Measurements from ENCODE around the gene ALKBH5.
A peak's percentile ranks its signal among the peaks of the same experiment; 100 is the strongest.
"Not testable (repeated sequence)": the region's sequence is repeated elsewhere in the genome, so short reads cannot be mapped to it uniquely, and the experiment has no call there.

ALKBH5 gene

GRCh38 chr17:18203308-18203707 is 19.7 kb downstream of the ALKBH5 start:
- Histone ChIP-seq H2BK5ac (ENCODE audit: low read length) (no peak overlapping the region), H3K9ac (ENCODE audit: low read length) (no peak overlapping the region), H4K8ac (ENCODE audit: low read depth, low read length) (no peak overlapping the region), H3K4me2 (ENCODE audit: low read length) (no peak overlapping the region), H3K27ac (ENCODE audit: low read depth, low read length) (no peak overlapping the region), H4K5ac (ENCODE audit: low read length) (no peak overlapping the region), H2AK5ac (ENCODE audit: low read length) (no peak overlapping the region), H3K4me3 (ENCODE audit: low read length) (no peak overlapping the region), H3K36me3 (ENCODE audit: control insufficient read depth, insufficient read depth, low read length) (peaks cover 3% of the 10 kb centered on the region), H3K56ac (ENCODE audit: low read length) (no peak overlapping the region), H3K4ac (ENCODE audit: low read depth, low read length) (no peak overlapping the region), H2BK120ac (ENCODE audit: low read depth, low read length) (no peak overlapping the region), H3K18ac (ENCODE audit: low read length) (no peak overlapping the region), H3K23ac (ENCODE audit: low read length) (no peak overlapping the region), H3K27me3 (ENCODE audit: insufficient read depth, low read length, poor library complexity) (no peaks in the 10 kb centered on the region), H3K79me1 (ENCODE audit: low read length) (peaks cover 28% of the 10 kb centered on the region), H3K79me2 (ENCODE audit: control insufficient read depth, insufficient read depth, low read length) (peaks cover 16% of the 10 kb centered on the region), H3K4me1 (ENCODE audit: control insufficient read depth, low read depth, low read length) (no peaks in the 10 kb centered on the region), H2BK15ac (replicated peaks; ENCODE audit: low read depth) (no peak overlapping the region)
- no CpG with 5 or more reads among the region's 7 CpGs for WGBS (ENCODE audit: extremely low coverage, insufficient coverage, low lambda C conversion rate)
- peak; percentile 90 for DNase-seq

- Histone ChIP-seq H2AK5ac (ENCODE audit: low read length) (no peak overlapping the region), H3K18ac (ENCODE audit: low read length) (no peak overlapping the region), H2BK15ac (replicated peaks; ENCODE audit: low read depth) (no peak overlapping the region), H3K36me3 (ENCODE audit: control insufficient read depth, insufficient read depth, low read length) (peaks cover 6% of the 10 kb centered on the region), H3K9ac (ENCODE audit: low read length) (no peak overlapping the region), H3K4me2 (ENCODE audit: low read length) (no peak overlapping the region), H3K79me2 (ENCODE audit: control insufficient read depth, insufficient read depth, low read length) (peaks cover 14% of the 10 kb centered on the region), H3K27ac (ENCODE audit: low read depth, low read length) (no peak overlapping the region), H3K27me3 (ENCODE audit: insufficient read depth, low read length, poor library complexity) (no peaks in the 10 kb centered on the region), H2BK5ac (ENCODE audit: low read length) (no peak overlapping the region), H3K79me1 (ENCODE audit: low read length) (peaks cover 23% of the 10 kb centered on the region), H2BK120ac (ENCODE audit: low read depth, low read length) (no peak overlapping the region), H3K56ac (ENCODE audit: low read length) (no peak overlapping the region), H3K4ac (ENCODE audit: low read depth, low read length) (no peak overlapping the region), H4K5ac (ENCODE audit: low read length) (no peak overlapping the region), H3K23ac (ENCODE audit: low read length) (no peak overlapping the region), H4K8ac (ENCODE audit: low read depth, low read length) (no peak overlapping the region), H3K4me1 (ENCODE audit: control insufficient read depth, low read depth, low read length) (no peaks in the 10 kb centered on the region), H3K4me3 (ENCODE audit: low read length) (no peak overlapping the region)
- no CpG with 5 or more reads among the region's 2 CpGs for WGBS (ENCODE audit: extremely low coverage, insufficient coverage, low lambda C conversion rate)
- no peak for DNase-seq
Observed at GRCh38 chr17:18205861-18206260, 22.2 kb downstream of the ALKBH5 start.

- Histone ChIP-seq H4K5ac (ENCODE audit: low read length) (no peak overlapping the region), H3K4me3 (ENCODE audit: low read length) (no peak overlapping the region), H3K4me2 (ENCODE audit: low read length) (no peak overlapping the region), H3K27ac (ENCODE audit: low read depth, low read length) (no peak overlapping the region), H3K18ac (ENCODE audit: low read length) (no peak overlapping the region), H3K56ac (ENCODE audit: low read length) (no peak overlapping the region), H3K79me2 (ENCODE audit: control insufficient read depth, insufficient read depth, low read length) (peaks cover 10% of the 10 kb centered on the region), H3K4ac (ENCODE audit: low read depth, low read length) (no peak overlapping the region), H3K4me1 (ENCODE audit: control insufficient read depth, low read depth, low read length) (no peaks in the 10 kb centered on the region), H3K27me3 (ENCODE audit: insufficient read depth, low read length, poor library complexity) (no peaks in the 10 kb centered on the region), H3K79me1 (ENCODE audit: low read length) (peaks cover 19% of the 10 kb centered on the region), H3K9ac (ENCODE audit: low read length) (no peak overlapping the region), H2BK120ac (ENCODE audit: low read depth, low read length) (no peak overlapping the region), H2BK15ac (replicated peaks; ENCODE audit: low read depth) (no peak overlapping the region), H3K23ac (ENCODE audit: low read length) (no peak overlapping the region), H2BK5ac (ENCODE audit: low read length) (no peak overlapping the region), H3K36me3 (ENCODE audit: control insufficient read depth, insufficient read depth, low read length) (peaks cover 6% of the 10 kb centered on the region), H4K8ac (ENCODE audit: low read depth, low read length) (no peak overlapping the region), H2AK5ac (ENCODE audit: low read length) (no peak overlapping the region)
- DNase-seq = no peak
Observed at GRCh38 chr17:18206962-18207361, 23.3 kb downstream of the ALKBH5 start.

- WGBS (ENCODE audit: extremely low coverage, insufficient coverage, low lambda C conversion rate) = no CpG with 5 or more reads among the region's 19 CpGs
- no peak overlapping the region for H2BK15ac ChIP-seq (replicated peaks; ENCODE audit: low read depth)
- H2BK120ac ChIP-seq (ENCODE audit: low read depth, low read length) = no peak overlapping the region
- H3K56ac ChIP-seq (ENCODE audit: low read length) = no peak overlapping the region
- no peak overlapping the region for H3K4me3 ChIP-seq (ENCODE audit: low read length)
- DNase-seq = no peak
- no peak overlapping the region for H3K23ac ChIP-seq (ENCODE audit: low read length)
- H3K27me3 ChIP-seq (ENCODE audit: insufficient read depth, low read length, poor library complexity) = no peaks in the 10 kb centered on the region
- H4K5ac ChIP-seq (ENCODE audit: low read length) = no peak overlapping the region
- H3K79me1 ChIP-seq (ENCODE audit: low read length) = peaks cover 16% of the 10 kb centered on the region
- peaks cover 7% of the 10 kb centered on the region for H3K79me2 ChIP-seq (ENCODE audit: control insufficient read depth, insufficient read depth, low read length)
- no peak overlapping the region for H3K9ac ChIP-seq (ENCODE audit: low read length)
- H4K8ac ChIP-seq (ENCODE audit: low read depth, low read length) = no peak overlapping the region
- H3K4ac ChIP-seq (ENCODE audit: low read depth, low read length) = no peak overlapping the region
- H2BK5ac ChIP-seq (ENCODE audit: low read length) = no peak overlapping the region
- no peak overlapping the region for H3K18ac ChIP-seq (ENCODE audit: low read length)
- peaks cover 6% of the 10 kb centered on the region for H3K36me3 ChIP-seq (ENCODE audit: control insufficient read depth, insufficient read depth, low read length)
- H3K4me2 ChIP-seq (ENCODE audit: low read length) = no peak overlapping the region
- H3K4me1 ChIP-seq (ENCODE audit: control insufficient read depth, low read depth, low read length) = no peaks in the 10 kb centered on the region
- H3K27ac ChIP-seq (ENCODE audit: low read depth, low read length) = no peak overlapping the region
- H2AK5ac ChIP-seq (ENCODE audit: low read length) = no peak overlapping the region
Observed at GRCh38 chr17:18208092-18208491, 24.5 kb downstream of the ALKBH5 start.

- no peaks in the 10 kb centered on the region for H3K4me1 ChIP-seq (ENCODE audit: control insufficient read depth, low read depth, low read length)
- no peak overlapping the region for H3K4me3 ChIP-seq (ENCODE audit: low read length)
- H4K8ac ChIP-seq (ENCODE audit: low read depth, low read length) = no peak overlapping the region
- peaks cover 2% of the 10 kb centered on the region for H3K36me3 ChIP-seq (ENCODE audit: control insufficient read depth, insufficient read depth, low read length)
- DNase-seq = no peak
- no peak overlapping the region for H3K9ac ChIP-seq (ENCODE audit: low read length)
- H3K4ac ChIP-seq (ENCODE audit: low read depth, low read length) = no peak overlapping the region
- H3K18ac ChIP-seq (ENCODE audit: low read length) = no peak overlapping the region
- H2BK5ac ChIP-seq (ENCODE audit: low read length) = no peak overlapping the region
- no peaks in the 10 kb centered on the region for H3K27me3 ChIP-seq (ENCODE audit: insufficient read depth, low read length, poor library complexity)
- H3K23ac ChIP-seq (ENCODE audit: low read length) = no peak overlapping the region
- H3K27ac ChIP-seq (ENCODE audit: low read depth, low read length) = no peak overlapping the region
- no peaks in the 10 kb centered on the region for H3K79me2 ChIP-seq (ENCODE audit: control insufficient read depth, insufficient read depth, low read length)
- no peak overlapping the region for H3K56ac ChIP-seq (ENCODE audit: low read length)
- H2BK15ac ChIP-seq (replicated peaks; ENCODE audit: low read depth) = no peak overlapping the region
- no peak overlapping the region for H2AK5ac ChIP-seq (ENCODE audit: low read length)
- H4K5ac ChIP-seq (ENCODE audit: low read length) = no peak overlapping the region
- H3K79me1 ChIP-seq (ENCODE audit: low read length) = no peaks in the 10 kb centered on the region
- H2BK120ac ChIP-seq (ENCODE audit: low read depth, low read length) = no peak overlapping the region
- H3K4me2 ChIP-seq (ENCODE audit: low read length) = no peak overlapping the region
- WGBS (ENCODE audit: extremely low coverage, insufficient coverage, low lambda C conversion rate) = no CpG with 5 or more reads among the region's 7 CpGs
Observed at GRCh38 chr17:18213666-18214270, 30.1 kb downstream of the ALKBH5 start.

- H3K4me3 ChIP-seq (ENCODE audit: low read length); H2AK5ac ChIP-seq (ENCODE audit: low read length): not testable (repeated sequence)
- no CpG with 5 or more reads among the region's 11 CpGs for WGBS (ENCODE audit: extremely low coverage, insufficient coverage, low lambda C conversion rate)
Observed at GRCh38 chr17:18216906-18217305, 33.3 kb downstream of the ALKBH5 start.

More at GRCh38 chr17:18216906-18217305, 33.3 kb downstream of the ALKBH5 start:
- H3K27me3 ChIP-seq (ENCODE audit: insufficient read depth, low read length, poor library complexity); H3K79me1 ChIP-seq (ENCODE audit: low read length); H3K23ac ChIP-seq (ENCODE audit: low read length); H4K5ac ChIP-seq (ENCODE audit: low read length); H2BK120ac ChIP-seq (ENCODE audit: low read depth, low read length); H3K79me2 ChIP-seq (ENCODE audit: control insufficient read depth, insufficient read depth, low read length); DNase-seq; H3K36me3 ChIP-seq (ENCODE audit: control insufficient read depth, insufficient read depth, low read length); H3K27ac ChIP-seq (ENCODE audit: low read depth, low read length); H2BK15ac ChIP-seq (replicated peaks; ENCODE audit: low read depth); H3K4me2 ChIP-seq (ENCODE audit: low read length); H3K4ac ChIP-seq (ENCODE audit: low read depth, low read length); H3K9ac ChIP-seq (ENCODE audit: low read length); H3K4me1 ChIP-seq (ENCODE audit: control insufficient read depth, low read depth, low read length); H3K56ac ChIP-seq (ENCODE audit: low read length); H4K8ac ChIP-seq (ENCODE audit: low read depth, low read length); H2BK5ac ChIP-seq (ENCODE audit: low read length); H3K18ac ChIP-seq (ENCODE audit: low read length): not testable (repeated sequence)
